H1 (cell line): ENCODE data around the gene CFAP161. TPM values are rescaled to one million over a fixed set of nuclear protein-coding genes. Genes with fewer than 3 reads are reported as not detected.

ENCODE experiments used
- CTCF ChIA-PET: fragments of 300-600 bp; sonication (Branson Sonifier 250); formaldehyde crosslinking; loops from one replicate; lab custom pipeline; 2021; ENCODE audit not compliant: partially characterized antibody; lab: Charles Lee
- POLR2A ChIA-PET: fragments of 300-600 bp; sonication (Branson Sonifier 250); formaldehyde crosslinking; loops from one replicate; lab custom pipeline; 2021; ENCODE audit warnings: inconsistent platforms; ENCODE audit not compliant: partially characterized antibody; lab: Charles Lee
- DNase-seq, 2 experiments: peaks; one replicate each; pipeline versions ENCODE4 v3.0.0 to v3.0.0-alpha.2; 2010 to 2022; ENCODE audit warnings: low spot score in 2 of 2, low read depth in 1 of 2, mixed read lengths in 1 of 2
- FAIRE-seq: peaks from 2 replicates; lab custom pipeline; 2011; peaks lifted over from hg19 to GRCh38; lab: Jason Lieb, UNC
- H2AFZ ChIP-seq: 2 replicates; pipeline ENCODE4 v1.8.1; 2012; ENCODE audit warnings: low read length, inconsistent platforms
- H2AK5ac ChIP-seq: 2 replicates; pipeline ENCODE4 v1.6.1; 2013; ENCODE audit warnings: low read depth, low read length
- H2BK120ac ChIP-seq: replicated peaks from 2 replicates; pipeline ENCODE3; 2013; ENCODE audit warnings: low read depth, low read length, inconsistent platforms
- H2BK12ac ChIP-seq: 2 replicates; pipeline ENCODE4 v1.6.1; 2013; ENCODE audit warnings: low read depth, low read length
- H2BK15ac ChIP-seq: 2 replicates; pipeline ENCODE4 v1.6.1; 2013; ENCODE audit warnings: low read length
- H2BK20ac ChIP-seq: 2 replicates; pipeline ENCODE4 v1.6.1; 2013; ENCODE audit warnings: low read length
- H2BK5ac ChIP-seq: 2 replicates; pipeline ENCODE4 v1.6.1; 2013; ENCODE audit warnings: low read depth, low read length
- H3K14ac ChIP-seq: 2 replicates; pipeline ENCODE4 v1.6.1; 2013; ENCODE audit warnings: inconsistent platforms; ENCODE audit not compliant: insufficient read length
- H3K18ac ChIP-seq: 2 replicates; pipeline ENCODE4 v1.6.1; 2013; ENCODE audit warnings: low read length; ENCODE audit errors: extremely low read depth
- H3K23ac ChIP-seq: 2 replicates; pipeline ENCODE4 v1.6.1; 2013; ENCODE audit warnings: inconsistent platforms; ENCODE audit not compliant: insufficient read length
- H3K23me2 ChIP-seq: 2 replicates; pipeline ENCODE4 v1.6.1; 2013; ENCODE audit warnings: low read depth, low read length
- H3K27ac ChIP-seq: 2 replicates; pipeline ENCODE4 v1.6.1; 2011; ENCODE audit warnings: low read depth, low read length, inconsistent platforms
- H3K27me3 ChIP-seq, 4 experiments: replicated peaks in 1 of 4; 1 replicate in 1 of 4; 2 replicates in 3 of 4; pipeline versions ENCODE4 v1.6.1 to v1.8.1; 2011 to 2013; ENCODE audit warnings: low read length in 3 of 4, mild to moderate bottlenecking in 3 of 4, inconsistent platforms in 2 of 4, mixed read lengths in 2 of 4, moderate library complexity in 1 of 4; ENCODE audit not compliant: control insufficient read depth in 3 of 4, insufficient read depth in 3 of 4; ENCODE audit errors: extremely low read depth in 1 of 4
- H3K36me3 ChIP-seq, 4 experiments: 2 replicates each; pipeline versions ENCODE4 v1.6.1 to v1.8.1; 2011 to 2013; ENCODE audit warnings: mild to moderate bottlenecking in 4 of 4, low read length in 3 of 4, moderate library complexity in 2 of 4, control low read depth in 1 of 4, inconsistent platforms in 1 of 4; ENCODE audit not compliant: insufficient read depth in 4 of 4, control insufficient read depth in 2 of 4
- H3K4ac ChIP-seq: replicated peaks from 2 replicates; pipeline ENCODE3; 2013; ENCODE audit warnings: low read length, low read depth, mixed read lengths, inconsistent platforms; ENCODE audit not compliant: insufficient read length
- H3K4me1 ChIP-seq, 4 experiments: replicated peaks in 1 of 4; 1 replicate in 1 of 4; 2 replicates in 3 of 4; pipeline versions ENCODE4 v1.6.1 to v1.8.1; 2011 to 2013; ENCODE audit warnings: low read length in 3 of 4, inconsistent platforms in 2 of 4, mixed read lengths in 1 of 4; ENCODE audit not compliant: insufficient read depth in 4 of 4, control insufficient read depth in 3 of 4
- H3K4me2 ChIP-seq, 2 experiments: 2 replicates each; pipeline versions ENCODE4 v1.6.1 to v1.8.1; 2011 to 2013; ENCODE audit warnings: low read depth in 2 of 2, low read length in 2 of 2, control low read depth in 1 of 2, inconsistent platforms in 1 of 2, mild to moderate bottlenecking in 1 of 2; ENCODE audit not compliant: insufficient read depth in 1 of 2
- H3K4me3 ChIP-seq, 4 experiments: fragments of 200-600, 300-600 bp in 1 of 4; sonication (generic), shearing (Covaris generic), sonication (Bioruptor Twin) in 1 of 4; 2 replicates each; pipeline versions ENCODE4 v1.5.1 to v1.8.1; 2011 to 2016; ENCODE audit warnings: low read length in 4 of 4, low read depth in 3 of 4, control low read depth in 2 of 4, inconsistent platforms in 2 of 4, mild to moderate bottlenecking in 2 of 4, mixed read lengths in 1 of 4, moderate library complexity in 1 of 4; ENCODE audit not compliant: insufficient read depth in 2 of 4; ENCODE audit errors: extremely low read depth in 1 of 4
- H3K56ac ChIP-seq: replicated peaks from 2 replicates; pipeline ENCODE3; 2013; ENCODE audit warnings: low read depth, mild to moderate bottlenecking, mixed read lengths, low read length, inconsistent platforms; ENCODE audit not compliant: insufficient read length
- H3K79me1 ChIP-seq: 2 replicates; pipeline ENCODE4 v1.6.1; 2013; ENCODE audit warnings: low read depth, low read length, control low read depth
- H3K79me2 ChIP-seq, 2 experiments: 2 replicates each; pipeline versions ENCODE4 v1.6.1 to v1.8.1; 2012 to 2013; ENCODE audit warnings: low read length in 2 of 2, mild to moderate bottlenecking in 2 of 2, inconsistent platforms in 1 of 2; ENCODE audit not compliant: insufficient read depth in 2 of 2, control insufficient read depth in 1 of 2
- H3K9ac ChIP-seq, 4 experiments: replicated peaks in 1 of 4; 1 replicate in 1 of 4; 2 replicates in 3 of 4; pipeline versions ENCODE4 v1.6.1 to v1.8.1; 2011 to 2013; ENCODE audit warnings: low read depth in 3 of 4, low read length in 3 of 4, control low read depth in 2 of 4, mild to moderate bottlenecking in 2 of 4, moderate library complexity in 2 of 4, inconsistent platforms in 1 of 4; ENCODE audit errors: extremely low read depth in 1 of 4
- H3K9me3 ChIP-seq, 2 experiments: 2 replicates each; pipeline versions ENCODE4 v1.6.1 to v1.8.1; 2012 to 2013; ENCODE audit warnings: mild to moderate bottlenecking in 2 of 2, moderate library complexity in 2 of 2, control low read depth in 1 of 2, inconsistent platforms in 1 of 2, low read depth in 1 of 2, low read length in 1 of 2, mixed read lengths in 1 of 2; ENCODE audit not compliant: insufficient read depth in 2 of 2
- H4K20me1 ChIP-seq, 2 experiments: replicated peaks in 1 of 2; 2 replicates each; pipeline versions ENCODE3 to v1.8.1; 2011 to 2013; ENCODE audit warnings: inconsistent platforms in 2 of 2, low read length in 2 of 2, mild to moderate bottlenecking in 1 of 2; ENCODE audit not compliant: insufficient read depth in 2 of 2, control insufficient read depth in 1 of 2
- H4K5ac ChIP-seq: 2 replicates; pipeline ENCODE4 v1.6.1; 2013; ENCODE audit warnings: low read length, low read depth, mixed read lengths, inconsistent platforms; ENCODE audit not compliant: insufficient read length
- H4K8ac ChIP-seq: 2 replicates; pipeline ENCODE4 v1.8.0; 2013; ENCODE audit warnings: mild to moderate bottlenecking, moderate library complexity, low read length, inconsistent platforms; ENCODE audit not compliant: insufficient read depth; ENCODE audit errors: extremely low read depth
- H4K91ac ChIP-seq: replicated peaks from 2 replicates; pipeline ENCODE3; 2013; ENCODE audit warnings: low read length, mixed read lengths, inconsistent platforms; ENCODE audit not compliant: insufficient read length
- BACH1 ChIP-seq: IDR thresholded peaks from 2 replicates; pipeline ENCODE4 v1.6.1; 2012; ENCODE audit warnings: low read length, improper control_type of control experiment
- CBX5 ChIP-seq: fragments of 300-800, 300-1000 bp; sonication (generic); IDR thresholded peaks from 2 replicates; pipeline ENCODE4 v1.7.1; 2016; ENCODE audit warnings: antibody characterized with exemption, low read length, low read depth
- HDAC6 ChIP-seq: IDR thresholded peaks from one replicate; pipeline ENCODE4 v1.7.1; 2012; ENCODE audit warnings: low read depth, mild to moderate bottlenecking, inconsistent platforms, low read length, moderate library complexity
- MAFK ChIP-seq: IDR thresholded peaks from 2 replicates; pipeline ENCODE4 v1.6.1; 2012; ENCODE audit warnings: low read depth, mild to moderate bottlenecking, improper control_type of control experiment, low read length
- NANOG ChIP-seq: IDR thresholded peaks from 2 replicates; pipeline ENCODE4 v1.6.1; 2011; ENCODE audit warnings: low read length, low read depth, mild to moderate bottlenecking, inconsistent platforms; ENCODE audit not compliant: insufficient read depth, poor library complexity, severe bottlenecking
- POU5F1 ChIP-seq: IDR thresholded peaks from 2 replicates; pipeline ENCODE4 v1.6.1; 2011; ENCODE audit warnings: low read depth, mild to moderate bottlenecking, low read length, moderate library complexity
- RBBP5 ChIP-seq: IDR thresholded peaks from 2 replicates; pipeline ENCODE4 v1.7.1; 2012; ENCODE audit warnings: low read depth, mild to moderate bottlenecking, inconsistent platforms, low read length, moderate library complexity, borderline replicate concordance
- SP2 ChIP-seq: IDR thresholded peaks from 2 replicates; pipeline ENCODE4 v1.6.1; 2012; ENCODE audit warnings: mild to moderate bottlenecking, low read length, inconsistent platforms
- SP4 ChIP-seq: IDR thresholded peaks from 2 replicates; pipeline ENCODE4 v1.6.1; 2012; ENCODE audit warnings: low read length, inconsistent platforms
- SRF ChIP-seq: IDR thresholded peaks from 2 replicates; pipeline ENCODE4 v1.6.1; 2011; ENCODE audit warnings: mild to moderate bottlenecking, low read depth, low read length, moderate library complexity
- WGBS, 2 experiments: shearing (Covaris generic) in 1 of 2; methylation state at CpG; one replicate each; pipeline versions ENCODE4 v1.1.6 to v1.1.7; 2013 to 2015; ENCODE audit warnings: low lambda C conversion rate in 2 of 2, mixed read lengths in 2 of 2, inconsistent platforms in 1 of 2, low coverage in 1 of 2, missing lambda C conversion rate in 1 of 2; ENCODE audit not compliant: insufficient replicate concordance in 2 of 2, insufficient coverage in 1 of 2, insufficient read length in 1 of 2; ENCODE audit errors: extremely low coverage in 1 of 2, missing lambda C conversion rate in 1 of 2; 5-methylcytosine and 5-hydroxymethylcytosine counted together
- polyA plus RNA-seq, 7 experiments: library from polyadenylated mRNA; depleted of rRNA in 3 of 7; stranded (reverse) in 5 of 7; unstranded in 2 of 7; fragments of >200 nt in 5 of 7; fragments of 200-250 nt in 2 of 7; gene quantifications; 1 replicate in 5 of 7; 2 replicates in 1 of 7; 4 replicates in 1 of 7; pipeline versions ENCODE4 v1.2.1 to v1.2.3, GENCODE V29; 2011 to 2013; ENCODE audit warnings: missing spikeins in 2 of 7, mixed read lengths in 2 of 7
- total RNA-seq: library from RNA; stranded (reverse); fragmentation: NEBNext Ultra II Directional; extraction: Animal tissue kit (Norgen Biotek cat#: 25700); gene quantifications from 2 replicates; pipeline ENCODE4 v1.2.1, GENCODE V29; 2021
- TF ChIP-seq, protein P1 (sequence below), 3 experiments: IDR thresholded peaks; 1 replicate in 2 of 3; 2 replicates in 1 of 3; pipeline versions ENCODE4 v1.5.1 to v1.6.1; 2011; ENCODE audit warnings: low read length in 3 of 3, mild to moderate bottlenecking in 3 of 3, inconsistent platforms in 2 of 3, low read depth in 1 of 3, moderate library complexity in 1 of 3; ENCODE audit not compliant: insufficient read depth in 1 of 3; ENCODE audit errors: control extremely low read depth in 1 of 3

CFAP161 gene
- total and polyA plus RNA-seq, 2 of the 8 experiments (the other 6 are each of a cell fraction or from before 2014, with no cell fraction given) = 0.05 TPM; not detected in 1

DNA sequence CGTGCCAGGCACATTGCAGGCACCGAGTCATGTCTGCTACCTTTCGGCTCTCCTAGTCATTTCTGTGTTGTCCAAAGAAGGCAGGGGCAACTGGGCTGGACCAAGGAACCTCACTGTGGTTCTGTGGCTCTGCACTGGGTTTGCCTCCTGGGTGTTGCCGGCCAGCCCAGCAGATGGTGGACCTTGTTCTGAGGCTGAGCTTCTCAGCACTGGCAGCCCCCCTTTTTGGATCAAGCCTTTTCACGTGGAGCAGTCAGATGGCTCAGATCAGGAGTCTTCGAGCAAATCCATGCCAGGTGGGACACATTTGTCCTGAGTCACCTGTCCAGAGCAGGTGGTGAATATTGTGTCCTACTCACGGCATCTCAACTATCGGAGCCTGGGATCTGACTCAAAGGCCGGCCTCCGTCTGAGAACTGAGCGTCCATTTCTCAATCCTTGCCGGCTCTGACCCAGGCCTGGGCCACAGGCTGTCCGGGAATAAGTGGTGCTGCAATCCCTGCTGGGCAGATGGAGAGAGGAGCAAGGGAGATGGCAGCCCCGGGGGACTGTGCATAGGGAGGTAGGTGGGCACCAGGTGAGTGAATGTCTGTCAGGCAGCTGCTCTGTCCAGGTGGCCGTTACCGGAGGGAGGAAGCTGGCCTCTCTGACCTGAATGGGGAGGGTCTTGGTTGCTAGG is 62.6 kb downstream of the CFAP161 start, which contains the start of gene IL16:
Gene IL16 (plus strand): TSS at position 304 of the 679 bp plus-strand sequence. CDS start 28,521 bp downstream, outside the sequence.
- no peak within 1 kb of the TSS for H2BK20ac ChIP-seq
- H3K4me1 ChIP-seq = no peaks in the 10 kb centered on the region
- no peak within 1 kb of the TSS for H2BK12ac ChIP-seq
- H3K4me2 ChIP-seq = no peak within 1 kb of the TSS
- no peak within 1 kb of the TSS for H3K14ac ChIP-seq
- no peaks in the 10 kb centered on the region for H4K20me1 ChIP-seq
- H3K27me3 ChIP-seq = no peaks in the 10 kb centered on the region
- no peak within 1 kb of the TSS for H3K56ac ChIP-seq
- H2AK5ac ChIP-seq = no peak within 1 kb of the TSS
- H3K23me2 ChIP-seq = no peaks in the 10 kb centered on the region; the same call in 1 of the 2 replicates
- H3K9me3 ChIP-seq = no peaks in the 10 kb centered on the region
- H4K91ac ChIP-seq = no peak within 1 kb of the TSS
- FAIRE-seq = no peak
- ChIA-PET CTCF (interaction anchor here (6.5 kb wide), 1 partner anchor 71 kb away, joined by 46 read pairs; no protein-coding TSS in a partner anchor), POLR2A (no interaction called here)
- H3K27ac ChIP-seq = no peak within 1 kb of the TSS
- H3K79me1 ChIP-seq = no peaks in the 10 kb centered on the region
- no peak within 1 kb of the TSS for H3K18ac ChIP-seq
- no peak within 1 kb of the TSS for H4K8ac ChIP-seq
- H3K4ac ChIP-seq = no peak within 1 kb of the TSS
- no peak within 1 kb of the TSS for H2BK15ac ChIP-seq
- H3K9ac ChIP-seq = no peak within 1 kb of the TSS
- H3K23ac ChIP-seq = no peak within 1 kb of the TSS
- DNase-seq = no peak
- H3K79me2 ChIP-seq = no peaks in the 10 kb centered on the region
- 0 out of 2 replicates have a peak within 1 kb of the TSS, but pooled peaks have one; percentile 36 for H2AFZ ChIP-seq
- H3K36me3 ChIP-seq = no peaks in the 10 kb centered on the region
- H4K5ac ChIP-seq = no peak within 1 kb of the TSS
- 90% methylated on average over 16 of the region's 16 CpGs; no CpG with 5 or more reads in 1 of the 2 experiments for WGBS, 2 experiments
- H2BK120ac ChIP-seq = no peak within 1 kb of the TSS
- no peak within 1 kb of the TSS for H3K4me3 ChIP-seq
- no peak within 1 kb of the TSS for H2BK5ac ChIP-seq
- TF ChIP-seq, protein P1, sequence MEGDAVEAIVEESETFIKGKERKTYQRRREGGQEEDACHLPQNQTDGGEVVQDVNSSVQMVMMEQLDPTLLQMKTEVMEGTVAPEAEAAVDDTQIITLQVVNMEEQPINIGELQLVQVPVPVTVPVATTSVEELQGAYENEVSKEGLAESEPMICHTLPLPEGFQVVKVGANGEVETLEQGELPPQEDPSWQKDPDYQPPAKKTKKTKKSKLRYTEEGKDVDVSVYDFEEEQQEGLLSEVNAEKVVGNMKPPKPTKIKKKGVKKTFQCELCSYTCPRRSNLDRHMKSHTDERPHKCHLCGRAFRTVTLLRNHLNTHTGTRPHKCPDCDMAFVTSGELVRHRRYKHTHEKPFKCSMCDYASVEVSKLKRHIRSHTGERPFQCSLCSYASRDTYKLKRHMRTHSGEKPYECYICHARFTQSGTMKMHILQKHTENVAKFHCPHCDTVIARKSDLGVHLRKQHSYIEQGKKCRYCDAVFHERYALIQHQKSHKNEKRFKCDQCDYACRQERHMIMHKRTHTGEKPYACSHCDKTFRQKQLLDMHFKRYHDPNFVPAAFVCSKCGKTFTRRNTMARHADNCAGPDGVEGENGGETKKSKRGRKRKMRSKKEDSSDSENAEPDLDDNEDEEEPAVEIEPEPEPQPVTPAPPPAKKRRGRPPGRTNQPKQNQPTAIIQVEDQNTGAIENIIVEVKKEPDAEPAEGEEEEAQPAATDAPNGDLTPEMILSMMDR (IDR thresholded peaks at IDR 0.05; ENCODE audit: control extremely low read depth in 1 of 3, insufficient read depth in 1 of 3, low read depth in 1 of 3, low read length in 3 of 3) = no peak
- TF ChIP-seq SP4 (no peak), MAFK (no peak), BACH1 (no peak), NANOG (no peak), CBX5 (no peak), SP2 (no peak), POU5F1 (no peak), HDAC6 (no peak), SRF (no peak), RBBP5 (no peak)
